HL-60 (cell line): ENCODE results near the gene KIF23.

ENCODE experiments used
- TF ChIP-seq, protein P1 (sequence below): IDR thresholded peaks from one replicate; pipeline ENCODE4 v1.5.1; 2011; ENCODE audit warnings: low read length, control low read depth, inconsistent platforms; ENCODE audit not compliant: insufficient read depth
- TF ChIP-seq, protein P2 (sequence below): IDR thresholded peaks from 2 replicates; pipeline ENCODE4 v1.6.1; 2012; ENCODE audit warnings: low read depth; ENCODE audit not compliant: insufficient replicate concordance

DNA sequence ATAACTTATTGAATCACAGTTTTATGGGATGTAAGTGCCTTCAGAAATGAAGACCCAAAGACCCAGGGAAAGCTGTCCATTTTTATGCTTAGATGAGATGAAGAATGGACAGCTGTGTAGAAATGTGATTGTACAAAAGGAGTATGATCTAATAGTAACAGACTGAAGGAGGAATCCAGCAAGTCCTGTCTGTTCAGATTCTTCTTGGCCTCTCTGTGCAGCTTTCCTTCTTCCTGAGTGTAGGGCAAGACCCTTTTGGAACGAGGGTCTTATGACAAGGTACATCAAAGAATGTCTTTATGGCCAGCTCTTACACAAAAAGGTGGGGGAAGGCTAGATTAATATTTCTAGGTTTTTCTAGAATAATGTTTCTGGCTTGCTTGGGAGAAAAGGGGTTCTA lies 1.4 kb upstream of the KIF23 start:
- TF ChIP-seq, protein P1, sequence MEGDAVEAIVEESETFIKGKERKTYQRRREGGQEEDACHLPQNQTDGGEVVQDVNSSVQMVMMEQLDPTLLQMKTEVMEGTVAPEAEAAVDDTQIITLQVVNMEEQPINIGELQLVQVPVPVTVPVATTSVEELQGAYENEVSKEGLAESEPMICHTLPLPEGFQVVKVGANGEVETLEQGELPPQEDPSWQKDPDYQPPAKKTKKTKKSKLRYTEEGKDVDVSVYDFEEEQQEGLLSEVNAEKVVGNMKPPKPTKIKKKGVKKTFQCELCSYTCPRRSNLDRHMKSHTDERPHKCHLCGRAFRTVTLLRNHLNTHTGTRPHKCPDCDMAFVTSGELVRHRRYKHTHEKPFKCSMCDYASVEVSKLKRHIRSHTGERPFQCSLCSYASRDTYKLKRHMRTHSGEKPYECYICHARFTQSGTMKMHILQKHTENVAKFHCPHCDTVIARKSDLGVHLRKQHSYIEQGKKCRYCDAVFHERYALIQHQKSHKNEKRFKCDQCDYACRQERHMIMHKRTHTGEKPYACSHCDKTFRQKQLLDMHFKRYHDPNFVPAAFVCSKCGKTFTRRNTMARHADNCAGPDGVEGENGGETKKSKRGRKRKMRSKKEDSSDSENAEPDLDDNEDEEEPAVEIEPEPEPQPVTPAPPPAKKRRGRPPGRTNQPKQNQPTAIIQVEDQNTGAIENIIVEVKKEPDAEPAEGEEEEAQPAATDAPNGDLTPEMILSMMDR, result no peak
- TF ChIP-seq, protein P2, sequence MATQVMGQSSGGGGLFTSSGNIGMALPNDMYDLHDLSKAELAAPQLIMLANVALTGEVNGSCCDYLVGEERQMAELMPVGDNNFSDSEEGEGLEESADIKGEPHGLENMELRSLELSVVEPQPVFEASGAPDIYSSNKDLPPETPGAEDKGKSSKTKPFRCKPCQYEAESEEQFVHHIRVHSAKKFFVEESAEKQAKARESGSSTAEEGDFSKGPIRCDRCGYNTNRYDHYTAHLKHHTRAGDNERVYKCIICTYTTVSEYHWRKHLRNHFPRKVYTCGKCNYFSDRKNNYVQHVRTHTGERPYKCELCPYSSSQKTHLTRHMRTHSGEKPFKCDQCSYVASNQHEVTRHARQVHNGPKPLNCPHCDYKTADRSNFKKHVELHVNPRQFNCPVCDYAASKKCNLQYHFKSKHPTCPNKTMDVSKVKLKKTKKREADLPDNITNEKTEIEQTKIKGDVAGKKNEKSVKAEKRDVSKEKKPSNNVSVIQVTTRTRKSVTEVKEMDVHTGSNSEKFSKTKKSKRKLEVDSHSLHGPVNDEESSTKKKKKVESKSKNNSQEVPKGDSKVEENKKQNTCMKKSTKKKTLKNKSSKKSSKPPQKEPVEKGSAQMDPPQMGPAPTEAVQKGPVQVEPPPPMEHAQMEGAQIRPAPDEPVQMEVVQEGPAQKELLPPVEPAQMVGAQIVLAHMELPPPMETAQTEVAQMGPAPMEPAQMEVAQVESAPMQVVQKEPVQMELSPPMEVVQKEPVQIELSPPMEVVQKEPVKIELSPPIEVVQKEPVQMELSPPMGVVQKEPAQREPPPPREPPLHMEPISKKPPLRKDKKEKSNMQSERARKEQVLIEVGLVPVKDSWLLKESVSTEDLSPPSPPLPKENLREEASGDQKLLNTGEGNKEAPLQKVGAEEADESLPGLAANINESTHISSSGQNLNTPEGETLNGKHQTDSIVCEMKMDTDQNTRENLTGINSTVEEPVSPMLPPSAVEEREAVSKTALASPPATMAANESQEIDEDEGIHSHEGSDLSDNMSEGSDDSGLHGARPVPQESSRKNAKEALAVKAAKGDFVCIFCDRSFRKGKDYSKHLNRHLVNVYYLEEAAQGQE, result no peak
